Trophoblast cell (in vitro differentiated cells and primary cell): ENCODE measurements around the gene AXIN2.

ENCODE experiments used
- DNase-seq, 2 donors: peaks; one replicate each; pipeline ENCODE4 v3.0.0-alpha.2; 2016
- H2AFZ ChIP-seq: 2 replicates; pipeline ENCODE4 v1.6.1; 2013; ENCODE audit warnings: low read length, moderate library complexity, mild to moderate bottlenecking; ENCODE audit not compliant: insufficient read depth, poor library complexity
- H2AK5ac ChIP-seq: 2 replicates; pipeline ENCODE4 v1.6.1; 2013; ENCODE audit warnings: mild to moderate bottlenecking, low read length
- H2BK120ac ChIP-seq: 2 replicates; pipeline ENCODE4 v1.6.1; 2013; ENCODE audit warnings: low read length, mild to moderate bottlenecking, moderate library complexity; ENCODE audit not compliant: insufficient read depth, poor library complexity
- H2BK12ac ChIP-seq: 2 replicates; pipeline ENCODE4 v1.6.1; 2013; ENCODE audit warnings: mild to moderate bottlenecking, low read length, moderate library complexity
- H2BK5ac ChIP-seq: 2 replicates; pipeline ENCODE4 v1.6.1; 2013; ENCODE audit warnings: low read length, low read depth, moderate library complexity, mild to moderate bottlenecking; ENCODE audit not compliant: poor library complexity
- H3K14ac ChIP-seq: 2 replicates; pipeline ENCODE4 v1.6.1; 2013; ENCODE audit warnings: mild to moderate bottlenecking, low read length
- H3K18ac ChIP-seq: 2 replicates; pipeline ENCODE4 v1.6.1; 2013; ENCODE audit warnings: mild to moderate bottlenecking, low read length
- H3K23ac ChIP-seq: 2 replicates; pipeline ENCODE4 v1.6.1; 2013; ENCODE audit warnings: low read length
- H3K27ac ChIP-seq: 2 replicates; pipeline ENCODE4 v1.5.1; 2013; ENCODE audit warnings: low read depth, mild to moderate bottlenecking, inconsistent platforms, low read length, moderate library complexity
- H3K27me3 ChIP-seq: 2 replicates; pipeline ENCODE4 v1.6.1; 2013; ENCODE audit warnings: inconsistent platforms, mild to moderate bottlenecking, low read length, moderate library complexity; ENCODE audit not compliant: insufficient read depth
- H3K36me3 ChIP-seq, 2 experiments: 1 replicate in 1 of 2; 2 replicates in 1 of 2; pipeline ENCODE4 v1.6.1; 2013; ENCODE audit warnings: low read length in 2 of 2, mild to moderate bottlenecking in 2 of 2, moderate library complexity in 1 of 2; ENCODE audit not compliant: insufficient read depth in 2 of 2, control insufficient read depth in 1 of 2
- H3K4ac ChIP-seq: 2 replicates; pipeline ENCODE4 v1.6.1; 2013; ENCODE audit warnings: low read depth, mild to moderate bottlenecking, low read length, moderate library complexity
- H3K4me1 ChIP-seq, 2 experiments: 1 replicate in 1 of 2; 2 replicates in 1 of 2; pipeline ENCODE4 v1.6.1; 2013; ENCODE audit warnings: low read length in 2 of 2, mild to moderate bottlenecking in 2 of 2, moderate library complexity in 1 of 2; ENCODE audit not compliant: insufficient read depth in 2 of 2, control insufficient read depth in 1 of 2
- H3K4me2 ChIP-seq: 2 replicates; pipeline ENCODE4 v1.6.1; 2013; ENCODE audit warnings: inconsistent platforms, mild to moderate bottlenecking, low read length, moderate library complexity
- H3K4me3 ChIP-seq: 2 replicates; pipeline ENCODE4 v1.5.1; 2013; ENCODE audit warnings: mild to moderate bottlenecking, low read depth, low read length, inconsistent platforms
- H3K79me1 ChIP-seq: one replicate; pipeline ENCODE4 v1.6.1; 2013; ENCODE audit warnings: low read length
- H3K79me2 ChIP-seq: 2 replicates; pipeline ENCODE4 v1.6.1; 2013; ENCODE audit warnings: low read length, mild to moderate bottlenecking; ENCODE audit not compliant: control insufficient read depth, insufficient read depth, poor library complexity
- H3K9ac ChIP-seq: 2 replicates; pipeline ENCODE4 v1.6.1; 2013; ENCODE audit warnings: mild to moderate bottlenecking, low read length
- H3K9me3 ChIP-seq: 2 replicates; pipeline ENCODE4 v1.6.1; 2013; ENCODE audit warnings: low read depth, mild to moderate bottlenecking, control low read depth, inconsistent platforms, low read length; ENCODE audit not compliant: insufficient read depth
- H4K12ac ChIP-seq: 2 replicates; pipeline ENCODE4 v1.6.1; 2013; ENCODE audit warnings: low read depth, mild to moderate bottlenecking, low read length, moderate library complexity
- H4K8ac ChIP-seq: 2 replicates; pipeline ENCODE4 v1.6.1; 2013; ENCODE audit warnings: low read depth, mild to moderate bottlenecking, low read length, moderate library complexity
- H4K91ac ChIP-seq: one replicate; pipeline ENCODE4 v1.6.1; 2013; ENCODE audit warnings: low read depth, mild to moderate bottlenecking, low read length, moderate library complexity
- WGBS: extraction: QIAGEN DNeasy Blood & Tissue Kit; methylation state at CpG from one replicate; pipeline ENCODE4 v1.1.7; 2013; ENCODE audit warnings: missing lambda C conversion rate; ENCODE audit not compliant: insufficient read length, insufficient coverage; ENCODE audit errors: extremely low coverage; 5-methylcytosine and 5-hydroxymethylcytosine counted together

The AXIN2 gene

GRCh38 chr17:65573282-65573602, 11.8 kb upstream of the AXIN2 start:
- no peak for DNase-seq
- Histone ChIP-seq H3K36me3 (no peaks in the 10 kb centered on the region), H3K4me3 (no peak overlapping the region), H2AFZ (no peak overlapping the region), H4K91ac (no peak overlapping the region), H3K4me2 (no peak overlapping the region), H3K14ac (no peak overlapping the region), H4K12ac (no peak overlapping the region), H4K8ac (no peak overlapping the region), H3K27ac (no peak overlapping the region), H3K23ac (no peak overlapping the region), H2BK5ac (no peak overlapping the region), H3K79me1 (no peaks in the 10 kb centered on the region), H2BK12ac (no peak overlapping the region), H3K4me1 (peaks cover 2 to 3% of the 10 kb centered on the region in 2 experiments), H3K18ac (no peak overlapping the region), H3K4ac (no peak overlapping the region), H3K79me2 (no peaks in the 10 kb centered on the region), H2AK5ac (no peak overlapping the region), H2BK120ac (no peak overlapping the region), H3K9ac (no peak overlapping the region), H3K9me3 (no peaks in the 10 kb centered on the region), H3K27me3 (no peaks in the 10 kb centered on the region)
- WGBS: no CpG with 5 or more reads among the region's 5 CpGs

- H3K4ac ChIP-seq: no peak overlapping the region
- no peak overlapping the region for H2BK120ac ChIP-seq
- no peak overlapping the region for H2AFZ ChIP-seq
- H3K4me3 ChIP-seq: no peak overlapping the region
- no peak overlapping the region for H2AK5ac ChIP-seq
- H4K8ac ChIP-seq: no peak overlapping the region
- H3K36me3 ChIP-seq: no peaks in the 10 kb centered on the region
- no peaks in the 10 kb centered on the region for H3K27me3 ChIP-seq
- no peak for DNase-seq
- H4K91ac ChIP-seq: no peak overlapping the region
- H2BK12ac ChIP-seq: no peak overlapping the region
- no peak overlapping the region for H3K9ac ChIP-seq
- no peaks in the 10 kb centered on the region for H3K79me2 ChIP-seq
- no peak overlapping the region for H3K18ac ChIP-seq
- H3K9me3 ChIP-seq: no peaks in the 10 kb centered on the region
- no peak overlapping the region for H3K23ac ChIP-seq
- no peak overlapping the region for H4K12ac ChIP-seq
- no peak overlapping the region for H3K4me2 ChIP-seq
- H3K27ac ChIP-seq: no peak overlapping the region
- H3K14ac ChIP-seq: no peak overlapping the region
- H2BK5ac ChIP-seq: no peak overlapping the region
- WGBS: no CpG with 5 or more reads among the region's 14 CpGs
- no peaks in the 10 kb centered on the region for H3K79me1 ChIP-seq
- peaks cover 2 to 3% of the 10 kb centered on the region in 2 experiments for H3K4me1 ChIP-seq
These were observed 11.3 kb upstream of the AXIN2 start for GRCh38 chr17:65572581-65573281.

DNA sequence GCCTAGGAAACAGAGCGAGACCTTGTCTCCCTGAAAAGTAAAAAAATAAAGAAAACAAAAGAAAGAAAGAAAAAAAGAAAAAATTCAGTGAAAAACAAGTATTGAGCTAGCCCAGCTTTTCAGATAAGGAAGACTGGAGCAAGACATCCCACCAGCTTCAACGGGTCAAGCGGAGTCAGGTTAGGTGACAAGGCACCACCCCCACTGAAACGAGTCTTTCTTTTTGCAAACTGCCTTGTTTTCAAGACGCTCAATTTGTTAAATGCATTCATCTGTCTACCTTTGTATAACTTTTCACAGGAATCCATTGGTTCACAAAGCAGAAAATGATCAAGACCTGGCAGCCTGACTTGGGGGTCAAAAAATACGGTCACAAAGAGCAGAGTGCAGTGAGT, 10.7 kb upstream of the AXIN2 start:
- no peaks in the 10 kb centered on the region for H3K79me1 ChIP-seq
- no peak overlapping the region for H3K14ac ChIP-seq
- H3K4me2 ChIP-seq: no peak overlapping the region
- H3K27me3 ChIP-seq: no peaks in the 10 kb centered on the region
- no peak for DNase-seq
- no peak overlapping the region for H2AK5ac ChIP-seq
- no peak overlapping the region for H3K23ac ChIP-seq
- H4K91ac ChIP-seq: no peak overlapping the region
- H2AFZ ChIP-seq: no peak overlapping the region
- no peak overlapping the region for H3K27ac ChIP-seq
- no peak overlapping the region for H3K4ac ChIP-seq
- H3K4me1 ChIP-seq: peaks cover 2 to 3% of the 10 kb centered on the region in 2 experiments
- no peaks in the 10 kb centered on the region for H3K36me3 ChIP-seq
- H3K18ac ChIP-seq: no peak overlapping the region
- no peaks in the 10 kb centered on the region for H3K79me2 ChIP-seq
- H3K9me3 ChIP-seq: no peaks in the 10 kb centered on the region
- no peak overlapping the region for H2BK12ac ChIP-seq
- no peak overlapping the region for H2BK120ac ChIP-seq
- H4K12ac ChIP-seq: no peak overlapping the region
- no peak overlapping the region for H4K8ac ChIP-seq
- H3K9ac ChIP-seq: no peak overlapping the region
- H3K4me3 ChIP-seq: no peak overlapping the region
- H2BK5ac ChIP-seq: no peak overlapping the region
- WGBS: no CpG with 5 or more reads among the region's 6 CpGs

GRCh38 chr17:65568918-65569317, 7.5 kb upstream of the AXIN2 start:
- Histone ChIP-seq H3K36me3 (no peaks in the 10 kb centered on the region), H3K4ac (no peak overlapping the region), H4K91ac (no peak overlapping the region), H2BK12ac (no peak overlapping the region), H3K27ac (no peak overlapping the region), H2BK120ac (no peak overlapping the region), H3K4me3 (no peak overlapping the region), H3K4me1 (peaks cover 2 to 3% of the 10 kb centered on the region in 2 experiments), H3K79me2 (no peaks in the 10 kb centered on the region), H3K9me3 (no peaks in the 10 kb centered on the region), H3K4me2 (no peak overlapping the region), H2BK5ac (no peak overlapping the region), H2AK5ac (no peak overlapping the region), H3K14ac (no peak overlapping the region), H2AFZ (no peak overlapping the region), H3K18ac (no peak overlapping the region), H4K12ac (no peak overlapping the region), H3K23ac (no peak overlapping the region), H4K8ac (no peak overlapping the region), H3K9ac (no peak overlapping the region), H3K27me3 (no peaks in the 10 kb centered on the region), H3K79me1 (no peaks in the 10 kb centered on the region)
- no CpG with 5 or more reads among the region's 8 CpGs for WGBS
- DNase-seq: no peak
